HCEC 1CT (cell line): ENCODE results near the gene NRXN3.

Source experiments
- DNase-seq: peaks from one replicate; pipeline ENCODE4 v3.0.0-alpha.2; 2017

NRXN3 gene

DNA sequence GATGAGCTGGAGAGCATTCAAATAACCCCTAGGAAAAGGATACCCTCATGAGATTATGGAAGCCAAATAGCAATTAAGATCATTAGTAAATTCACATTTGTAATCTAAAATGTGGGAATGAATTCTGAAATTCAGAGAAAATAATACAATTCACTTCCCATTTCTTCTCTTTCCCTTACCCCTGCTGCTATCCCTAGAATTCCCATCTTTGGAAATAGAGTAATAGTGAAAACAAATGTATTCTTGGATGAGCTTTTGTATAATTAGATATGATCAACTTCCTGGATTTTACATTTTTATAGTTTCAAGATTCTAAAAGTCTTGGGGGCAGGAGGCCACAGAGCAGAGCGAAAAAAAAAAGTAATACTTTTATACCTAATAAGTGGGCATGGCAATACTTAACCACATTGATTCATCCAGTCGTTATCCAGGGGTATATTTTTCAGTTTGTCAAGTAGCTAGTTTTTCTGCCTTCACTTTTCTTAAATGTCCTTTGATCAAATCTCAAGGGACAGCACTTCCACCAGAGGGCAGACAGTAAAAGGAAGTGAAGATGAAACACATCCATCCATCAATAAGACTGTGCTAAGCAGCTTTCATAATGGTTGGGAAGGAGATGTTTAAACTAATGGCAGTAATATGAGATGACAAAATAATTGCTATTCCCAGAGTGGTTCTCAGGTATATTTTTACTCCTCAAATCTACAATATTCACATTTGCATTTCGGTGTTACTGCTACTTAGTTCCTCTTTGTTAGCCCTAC, 1639.9 kb downstream of the NRXN3 start:
- peak; percentile 54 for DNase-seq

DNA sequence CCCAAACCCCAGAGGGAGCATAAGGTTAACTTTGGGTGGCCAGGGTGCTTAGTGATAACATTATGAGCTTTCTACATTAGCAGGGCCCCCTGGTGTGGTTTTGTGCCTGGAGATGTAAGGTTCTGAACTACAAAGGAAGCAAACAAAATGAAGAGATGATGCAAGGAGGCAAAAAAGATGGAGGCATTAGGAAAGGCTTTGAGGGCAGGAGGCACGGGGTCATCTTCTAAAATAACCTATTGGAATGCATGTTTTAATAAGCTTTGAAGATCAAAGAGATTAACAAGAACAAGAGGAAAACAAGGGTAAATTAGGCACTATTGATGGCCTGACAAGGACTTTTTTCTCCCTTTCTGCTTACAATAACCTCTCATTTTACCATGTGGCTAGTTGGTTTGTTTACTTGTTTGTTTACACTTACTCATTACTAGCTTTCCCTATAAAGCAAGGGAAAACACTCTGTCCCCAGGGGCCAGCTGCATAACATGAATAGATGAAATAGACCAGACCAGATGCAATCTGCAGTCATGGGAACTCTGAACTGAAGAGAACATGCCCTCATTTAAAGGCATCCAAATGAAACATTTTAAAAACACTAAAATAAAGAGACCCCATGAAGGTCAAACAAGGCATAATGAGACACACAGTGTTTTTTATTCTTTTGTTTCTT, 1650.8 kb downstream of the NRXN3 start:
- DNase-seq = no peak

DNA sequence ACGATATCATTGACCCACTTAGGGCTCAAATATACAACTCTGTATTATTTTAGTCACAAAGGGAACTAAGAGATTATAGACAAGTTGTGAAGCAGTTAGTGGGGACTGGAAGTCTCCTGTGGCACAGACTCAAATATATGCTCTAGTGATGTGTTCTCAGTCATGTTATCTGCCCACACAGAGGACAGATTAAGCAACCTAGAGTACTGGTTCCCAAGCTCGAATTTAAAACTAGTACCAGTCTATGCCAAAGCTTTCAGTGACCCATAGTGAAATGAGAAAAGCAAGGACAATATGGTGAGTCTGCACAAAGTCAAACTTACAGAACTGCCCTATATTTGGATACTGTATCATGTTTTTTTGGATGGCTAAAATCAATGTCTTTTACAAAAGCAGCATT, 1651.9 kb downstream of the NRXN3 start:
- DNase-seq = no peak

DNA sequence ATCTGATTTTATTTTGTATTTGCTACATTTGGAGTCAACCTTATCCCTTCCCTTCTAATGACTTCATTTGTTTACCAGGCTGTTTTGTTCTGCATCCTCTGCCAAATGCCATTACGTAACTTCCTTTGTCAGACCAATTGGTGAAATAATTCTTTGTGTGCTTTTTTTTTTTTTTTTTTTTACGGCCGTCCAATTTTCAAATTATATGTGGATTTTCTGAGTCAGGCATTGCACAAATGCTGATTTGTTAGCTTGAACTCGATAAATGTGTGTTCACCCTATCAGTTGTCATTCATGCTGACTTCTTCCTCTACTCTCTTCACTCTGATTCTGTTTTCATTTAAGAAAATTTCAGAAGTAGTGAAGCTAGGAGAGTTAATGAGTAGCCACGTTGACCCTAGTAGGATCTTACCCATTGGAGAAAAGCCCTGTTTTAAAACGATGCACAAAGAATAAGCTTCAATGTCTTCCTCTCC, 1654.9 kb downstream of the NRXN3 start:
- DNase-seq = peak; percentile 37

- DNase-seq = no peak
Measured at GRCh38 chr14:79826362-79826761, 1656.2 kb downstream of the NRXN3 start.

- DNase-seq = no peak
Measured at GRCh38 chr14:79829405-79830166, 1659.4 kb downstream of the NRXN3 start.

DNA sequence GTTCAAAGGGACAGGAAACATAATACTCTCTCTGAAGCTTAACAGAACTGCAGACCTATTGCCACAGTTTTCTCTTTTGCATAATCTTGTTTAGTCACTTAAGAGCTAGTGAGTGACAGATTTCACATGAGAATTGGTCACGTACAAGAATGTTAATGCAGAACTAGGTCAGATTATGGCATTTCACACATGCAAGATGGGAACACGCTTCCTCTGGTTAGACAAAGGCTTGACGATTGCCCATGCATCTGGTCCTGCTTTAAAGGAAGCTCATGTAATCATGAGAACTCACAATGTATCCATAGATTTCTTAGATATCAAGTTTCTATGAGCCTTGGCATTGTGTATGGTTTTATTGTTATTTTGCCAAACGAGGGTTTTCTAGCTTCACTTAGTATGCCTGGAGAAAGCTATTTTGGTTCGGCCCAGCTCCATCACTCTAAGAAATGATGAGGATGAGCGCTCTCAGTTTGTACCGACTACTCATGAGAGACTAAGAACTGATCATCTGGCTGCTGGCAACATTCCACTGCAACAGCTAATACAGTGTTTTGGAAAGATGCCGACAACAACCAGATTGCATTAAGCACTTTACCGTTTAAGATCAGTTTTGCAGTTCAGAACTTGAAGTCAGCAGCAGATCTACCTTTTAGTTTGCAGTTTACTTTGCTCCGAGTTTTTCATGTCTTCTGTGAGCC, 1661.2 kb downstream of the NRXN3 start:
- DNase-seq = peak; percentile 14

DNA sequence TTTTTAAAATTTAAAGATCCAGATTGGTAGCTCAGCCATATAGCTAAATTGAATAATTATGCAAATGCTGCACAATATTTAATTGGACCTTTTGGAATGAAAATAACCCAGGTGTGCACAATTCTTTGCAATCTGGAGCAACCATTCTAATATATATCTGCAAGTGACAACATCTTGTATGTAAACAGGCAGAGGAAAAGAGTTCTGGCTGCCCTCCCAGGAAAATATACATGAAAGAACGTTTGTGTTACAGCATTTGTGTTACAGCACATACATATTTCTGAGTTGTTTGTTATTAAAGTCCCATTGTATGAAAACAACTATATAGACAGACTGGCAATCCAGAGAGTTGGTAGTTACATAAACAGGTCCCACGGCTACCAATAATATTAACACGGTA, 1663.6 kb downstream of the NRXN3 start:
- no peak for DNase-seq

GRCh38 chr14:79834868-79835267, 1664.7 kb downstream of the NRXN3 start:
- no peak for DNase-seq

- peak; percentile 26 for DNase-seq
Measured at GRCh38 chr14:79836577-79836976, 1666.4 kb downstream of the NRXN3 start.

DNA sequence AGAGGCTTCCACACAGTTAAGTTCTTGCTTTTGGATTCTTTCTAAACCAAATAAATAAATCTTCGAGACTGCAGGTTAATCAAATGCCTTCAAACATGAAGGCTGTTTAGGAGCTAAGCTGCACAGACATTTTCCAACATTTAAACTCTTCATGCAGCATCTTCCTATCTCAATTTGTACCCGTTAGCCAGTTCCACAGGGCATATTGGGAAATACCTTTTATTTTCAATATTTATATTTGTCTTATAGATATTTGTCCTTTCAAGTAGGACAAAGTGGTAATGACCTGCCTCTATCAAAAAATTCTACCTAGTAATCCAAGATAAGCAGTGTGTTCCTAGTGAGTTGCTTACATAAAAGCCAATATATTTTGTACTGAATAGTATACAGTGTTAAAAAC, 1667.5 kb downstream of the NRXN3 start:
- DNase-seq = no peak

DNA sequence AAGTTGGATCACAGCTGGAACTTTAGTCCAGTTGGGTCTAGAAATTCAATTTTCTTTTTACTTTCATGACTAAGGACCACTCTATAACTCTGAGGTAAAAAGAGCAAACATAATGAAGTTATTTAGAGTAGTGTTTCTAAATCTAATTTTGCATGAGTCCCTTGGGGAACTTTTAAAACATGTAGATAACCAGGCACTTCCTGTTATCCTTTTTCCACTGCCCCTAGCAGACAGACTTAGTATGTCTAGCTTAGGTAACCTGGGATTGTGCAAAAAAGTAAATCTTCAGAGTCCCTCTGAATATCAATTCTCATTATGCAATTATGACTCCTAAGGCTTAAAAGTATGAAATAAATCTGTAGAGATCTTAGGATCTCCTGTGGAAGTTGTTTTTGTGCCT, 1669.9 kb downstream of the NRXN3 start:
- DNase-seq = no peak

DNA sequence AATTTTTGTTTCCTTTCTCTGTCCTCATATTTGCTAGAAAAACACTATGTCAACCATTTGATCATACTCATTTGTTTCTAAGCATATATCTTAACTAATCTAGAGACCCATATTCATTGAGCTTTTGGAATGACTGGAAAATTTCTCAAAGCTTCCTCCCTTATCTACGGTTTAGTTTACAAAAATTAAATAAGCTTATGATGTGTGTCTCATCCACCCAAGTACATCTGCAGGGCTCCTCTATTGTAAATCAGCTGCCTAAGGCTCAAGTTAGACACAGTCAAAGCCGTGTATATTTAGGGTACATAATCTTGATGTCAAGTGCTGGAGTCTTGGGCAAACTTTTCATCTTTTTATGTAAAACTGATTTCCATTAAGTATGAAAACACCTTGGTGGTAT, 1670.7 kb downstream of the NRXN3 start:
- DNase-seq = no peak

DNA sequence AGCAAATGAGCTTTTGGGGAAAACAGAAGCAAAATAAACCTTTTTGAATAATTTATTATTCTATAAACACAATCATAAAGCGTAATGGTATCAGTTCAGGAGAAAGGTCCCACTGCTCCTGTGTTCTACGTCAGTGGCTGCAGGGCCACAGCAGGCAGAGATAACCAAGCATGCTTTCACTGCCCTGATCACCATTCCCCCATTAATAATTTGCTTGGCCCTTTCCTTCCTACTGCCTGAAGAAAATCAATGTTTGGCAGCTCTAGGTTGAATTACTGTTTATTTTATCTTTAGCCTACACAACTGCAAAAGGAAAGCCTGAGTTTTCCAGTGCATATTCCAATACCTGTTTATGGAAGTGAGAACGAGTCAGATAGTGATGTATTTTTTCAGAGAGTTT, 1671.3 kb downstream of the NRXN3 start:
- no peak for DNase-seq

- peak; percentile 72 for DNase-seq
Measured at GRCh38 chr14:79842270-79842669, 1672.1 kb downstream of the NRXN3 start.

GRCh38 chr14:79852950-79853744, 1683.0 kb downstream of the NRXN3 start:
- DNase-seq = no peak

DNA sequence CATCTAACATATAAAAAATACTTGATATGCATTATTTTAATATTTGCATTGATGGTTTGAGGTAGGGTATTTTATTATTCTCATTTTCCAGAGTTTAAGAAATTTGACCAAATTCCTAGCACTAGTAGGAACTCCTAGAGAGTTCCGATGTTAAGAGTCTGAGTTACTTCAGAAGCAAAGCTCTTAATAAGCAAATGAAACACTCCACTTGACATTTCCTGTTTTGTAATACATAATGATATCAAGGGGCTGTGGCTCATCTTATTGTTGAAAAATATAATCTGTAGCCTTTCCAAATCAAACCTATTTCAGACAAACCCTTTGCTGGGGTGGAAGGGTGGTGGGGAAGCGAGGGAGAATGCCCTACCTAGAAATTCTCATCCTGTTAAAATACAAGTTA, 1685.6 kb downstream of the NRXN3 start:
- DNase-seq = peak; percentile 34

DNA sequence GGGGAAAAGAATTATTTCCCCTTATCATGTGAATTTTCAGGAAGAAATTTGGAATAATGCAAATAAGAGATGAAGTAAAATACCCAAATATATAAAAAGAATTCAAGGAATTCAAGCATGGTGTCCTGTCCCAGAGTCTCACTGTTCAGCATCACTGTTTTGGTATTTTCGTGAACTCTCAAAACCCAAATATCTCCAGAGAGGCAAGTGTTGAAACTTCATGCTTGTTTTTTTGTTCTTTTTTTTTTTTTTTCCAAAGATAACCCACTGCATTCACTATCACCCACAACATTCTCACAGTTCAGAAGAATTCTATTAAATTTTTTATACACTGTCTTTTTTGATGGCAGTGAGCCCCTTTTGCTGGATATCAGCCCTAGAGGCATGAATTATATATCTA, 1686.2 kb downstream of the NRXN3 start:
- DNase-seq = no peak

- DNase-seq = no peak
Measured at GRCh38 chr14:79861111-79861510, 1690.9 kb downstream of the NRXN3 start.

DNA sequence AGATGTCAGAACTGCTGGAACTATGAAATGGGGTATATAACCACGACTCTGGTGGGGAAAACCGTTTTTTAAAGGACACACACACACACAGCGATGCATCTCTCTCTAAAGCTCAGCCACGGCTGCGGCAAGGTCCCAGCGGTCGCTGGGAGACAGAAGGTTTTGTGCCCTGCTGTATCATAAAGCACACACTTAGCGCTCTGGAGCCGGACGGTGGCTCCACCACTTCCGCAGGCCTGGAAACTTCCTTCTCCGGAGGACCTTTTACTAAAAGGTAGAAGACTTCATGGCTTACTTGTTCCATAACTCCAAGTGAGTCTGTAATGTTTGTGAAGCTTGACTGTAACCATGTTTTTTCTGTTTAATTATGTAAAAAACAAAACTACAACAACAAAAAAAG, 1691.9 kb downstream of the NRXN3 start:
- DNase-seq = no peak

- no peak for DNase-seq
Measured at GRCh38 chr14:79871136-79871535, 1701.0 kb downstream of the NRXN3 start.

GRCh38 chr14:79878229-79878628, 1708.1 kb downstream of the NRXN3 start:
- DNase-seq = no peak
